HG02938 (cell line): ENCODE measurements around the gene NFKBIE.
A peak's percentile ranks its signal among the peaks of the same experiment; 100 is the strongest.

Experiments
- ATAC-seq: cut with Tn5 transposase; IDR thresholded peaks from one replicate; pipeline ENCODE4 v1.9.1; 2021; ENCODE audit warnings: mild to moderate bottlenecking, moderate library complexity; ENCODE audit not compliant: unreplicated experiment

NFKBIE gene

DNA sequence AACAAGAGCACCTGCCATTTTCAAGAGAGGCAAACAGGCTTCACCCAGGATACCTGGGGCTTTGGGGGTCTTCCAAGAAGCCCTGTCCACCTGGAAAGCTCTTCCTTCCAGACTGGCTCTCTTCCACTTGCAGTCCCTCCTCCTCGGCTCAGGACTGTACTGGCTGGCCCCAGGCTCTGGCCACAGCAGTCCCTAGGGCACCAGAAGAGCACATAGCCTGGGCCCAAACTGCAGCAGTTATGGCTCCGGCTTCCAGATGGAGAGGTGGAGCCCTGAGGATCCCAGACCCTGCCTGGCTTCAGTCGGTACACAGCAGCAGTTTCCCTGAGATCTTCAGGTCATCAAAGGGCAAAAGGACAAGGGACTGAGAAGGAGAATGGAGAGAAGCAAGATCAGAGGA is 6.4 kb downstream of the NFKBIE start:
- ATAC-seq, result no peak

- ATAC-seq, result no peak
Measured at GRCh38 chr6:44258325-44258863, 7.0 kb downstream of the NFKBIE start.

DNA sequence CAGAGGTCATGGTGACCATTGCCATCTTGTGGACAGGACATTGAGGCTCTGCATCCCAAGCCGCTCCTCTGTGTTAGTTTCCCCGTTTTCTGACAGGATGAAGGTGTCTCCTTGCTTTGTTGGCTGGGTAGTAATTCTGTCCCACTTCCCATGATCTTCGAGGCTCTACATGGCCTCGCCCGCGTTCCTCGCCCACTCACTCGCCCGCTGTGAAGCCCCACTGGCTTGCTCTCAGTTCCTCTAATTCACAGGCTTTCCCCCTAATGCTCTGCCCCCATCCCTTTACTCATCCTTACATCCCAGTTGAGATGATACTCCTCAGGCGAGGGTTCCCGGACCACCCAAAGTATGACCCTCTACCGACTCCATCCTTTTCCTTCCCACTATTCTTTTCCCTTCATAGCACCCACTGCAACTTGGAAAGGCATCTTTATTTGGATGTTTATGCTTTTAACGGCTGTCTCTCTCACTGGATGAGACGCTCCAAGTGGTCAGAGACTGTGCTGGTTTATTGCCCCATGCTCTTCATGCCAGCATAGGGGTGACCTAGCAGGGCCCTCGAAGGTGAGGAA is 7.5 kb downstream of the NFKBIE start:
- ATAC-seq, result peak; percentile 7

DNA sequence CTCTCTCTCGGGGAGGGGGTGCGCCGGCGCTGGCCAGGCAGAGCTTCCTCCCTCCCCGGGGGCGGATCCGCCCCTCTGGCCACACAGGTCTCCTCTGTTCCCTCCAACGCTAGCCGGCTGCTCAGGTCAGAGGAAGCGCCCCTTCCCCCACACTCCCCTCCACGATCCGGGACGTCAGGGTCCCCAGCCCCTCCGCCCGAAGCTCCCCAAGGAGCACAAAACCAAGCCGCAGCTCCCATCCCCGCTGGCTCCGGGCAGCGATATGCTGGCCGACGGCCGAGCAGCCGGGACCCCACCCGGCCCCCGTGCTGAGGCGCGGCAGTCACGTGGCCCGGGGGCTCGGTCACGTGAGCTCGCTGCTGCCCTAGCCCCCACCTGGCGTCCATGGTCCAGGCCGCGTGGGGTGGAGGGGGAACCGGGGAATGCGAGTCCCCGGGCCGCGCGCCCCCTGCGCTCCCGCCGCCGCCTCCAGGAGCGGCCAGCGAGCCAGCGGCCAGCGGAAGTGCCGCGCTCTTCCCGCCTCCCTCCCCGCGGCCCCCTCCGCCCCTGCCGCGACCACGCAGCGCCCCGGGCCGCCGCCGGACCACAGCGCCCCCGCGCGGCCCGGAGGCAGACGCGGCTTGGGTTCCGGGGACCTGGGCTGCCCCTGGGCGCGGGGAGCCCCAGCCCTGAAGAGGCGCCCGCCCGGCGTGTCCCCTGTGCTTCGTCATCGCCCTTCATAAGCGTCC is 8.2 kb downstream of the NFKBIE start, which contains the start of gene SLC35B2:
TSS of gene SLC35B2 (minus strand) at position 504 of the 728 bp plus-strand sequence. CDS start at position 386, 118 bp downstream.
- ATAC-seq, result peak; percentile 37

DNA sequence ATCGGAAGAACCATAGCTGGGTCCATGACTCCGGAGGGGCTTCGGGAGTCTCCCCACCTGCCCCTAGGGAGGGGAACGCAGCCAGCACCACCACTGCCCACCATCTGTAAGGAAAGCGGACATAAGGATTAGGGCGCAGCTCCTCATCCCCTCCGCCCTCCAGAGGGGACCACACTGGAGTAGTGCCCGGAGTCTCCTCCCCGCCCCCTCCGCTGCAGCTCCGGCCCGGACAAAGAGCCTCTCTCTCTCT is 8.7 kb downstream of the NFKBIE start:
- no peak for ATAC-seq

DNA sequence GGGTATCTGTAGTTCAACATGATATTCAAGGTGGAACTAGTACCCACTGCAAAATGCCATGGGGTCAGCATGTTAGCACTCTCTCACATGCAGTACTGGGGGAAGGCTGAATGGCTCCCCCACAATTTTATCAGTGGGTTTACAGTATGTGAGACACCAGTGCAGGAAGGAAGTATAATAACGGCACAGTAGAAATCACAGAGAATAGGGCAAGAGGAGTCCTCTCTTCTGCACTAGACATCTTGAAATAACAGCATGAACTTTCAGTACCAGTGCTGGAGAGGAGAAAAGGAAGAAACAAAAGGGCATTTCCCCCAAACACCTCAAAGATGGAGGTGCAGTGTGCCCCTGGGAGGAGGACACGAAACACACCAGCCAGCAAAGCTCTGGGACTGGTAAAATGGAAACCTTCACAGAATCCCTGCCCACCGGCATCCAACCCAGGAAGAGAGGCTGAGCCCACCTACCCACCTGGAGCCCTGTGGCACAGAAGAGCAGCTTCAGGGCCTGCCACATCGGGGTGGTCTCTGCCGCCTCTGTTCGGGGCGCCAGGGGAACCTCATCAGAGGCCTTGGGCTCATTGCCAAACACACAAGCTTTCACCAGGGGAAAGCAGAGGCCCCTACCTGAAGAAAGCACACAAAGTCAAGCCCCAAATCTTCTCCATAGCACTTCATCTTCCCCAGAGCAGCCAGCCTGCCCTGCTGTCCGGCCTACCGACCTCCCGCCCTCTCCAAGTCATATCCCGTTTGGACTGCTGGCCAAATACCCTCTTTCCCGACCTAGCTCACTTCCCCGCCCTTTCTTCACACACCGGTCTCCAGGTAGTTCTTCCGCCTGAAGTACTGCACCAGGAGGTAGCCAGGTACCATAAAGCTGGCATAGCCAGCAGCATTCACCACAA is 9.2 kb downstream of the NFKBIE start:
- ATAC-seq, result no peak

- no peak for ATAC-seq
Measured at GRCh38 chr6:44255105-44255808, 10.1 kb downstream of the NFKBIE start.

GRCh38 chr6:44254191-44255104 is 10.9 kb downstream of the NFKBIE start:
- ATAC-seq, result no peak

- no peak for ATAC-seq
Measured at GRCh38 chr6:44253307-44254101, 11.8 kb downstream of the NFKBIE start.

- ATAC-seq, result no peak
Measured at GRCh38 chr6:44251576-44252524, 13.5 kb downstream of the NFKBIE start.

DNA sequence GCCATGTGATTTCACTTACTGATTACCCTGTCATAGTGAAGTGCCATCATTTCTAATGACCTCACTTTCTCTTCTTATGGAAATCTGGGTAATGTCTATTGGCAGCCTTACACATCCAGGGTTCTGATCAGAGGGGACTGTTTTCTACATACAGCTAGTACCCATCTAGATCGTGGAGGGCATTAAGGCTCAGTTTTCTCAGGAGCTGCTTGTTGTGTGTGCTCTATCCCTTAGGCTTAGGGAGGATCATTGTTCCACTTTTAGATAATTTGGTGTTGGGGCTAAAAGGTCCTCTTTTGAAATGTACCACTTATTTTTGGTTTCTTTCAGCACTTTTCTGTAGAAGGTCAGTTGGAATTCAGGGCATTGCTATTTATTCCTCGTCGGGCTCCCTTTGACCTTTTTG is 14.6 kb downstream of the NFKBIE start:
- no peak for ATAC-seq

DNA sequence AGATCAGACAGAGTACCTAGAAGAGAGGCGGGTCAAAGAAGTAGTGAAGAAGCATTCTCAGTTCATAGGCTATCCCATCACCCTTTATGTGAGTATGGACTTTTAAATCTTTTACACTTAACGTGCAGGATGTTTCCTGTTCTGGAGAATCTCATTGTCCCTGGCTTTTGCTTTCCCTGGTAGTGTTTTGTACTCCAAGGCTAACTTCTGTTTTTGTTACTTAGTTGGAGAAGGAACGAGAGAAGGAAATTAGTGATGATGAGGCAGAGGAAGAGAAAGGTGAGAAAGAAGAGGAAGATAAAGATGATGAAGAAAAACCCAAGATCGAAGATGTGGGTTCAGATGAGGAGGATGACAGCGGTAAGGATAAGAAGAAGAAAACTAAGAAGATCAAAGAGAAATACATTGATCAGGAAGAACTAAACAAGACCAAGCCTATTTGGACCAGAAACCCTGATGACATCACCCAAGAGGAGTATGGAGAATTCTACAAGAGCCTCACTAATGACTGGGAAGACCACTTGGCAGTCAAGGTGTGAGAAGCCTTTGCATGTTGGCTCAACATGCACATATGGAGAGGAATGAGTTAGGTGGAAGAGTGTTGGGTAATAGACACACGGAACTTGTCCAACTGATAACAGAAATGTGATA is 15.2 kb downstream of the NFKBIE start:
- no peak for ATAC-seq

GRCh38 chr6:44249082-44249748 is 16.1 kb downstream of the NFKBIE start:
- no peak for ATAC-seq

- ATAC-seq, result no peak
Measured at GRCh38 chr6:44248579-44248978, 16.8 kb downstream of the NFKBIE start.

DNA sequence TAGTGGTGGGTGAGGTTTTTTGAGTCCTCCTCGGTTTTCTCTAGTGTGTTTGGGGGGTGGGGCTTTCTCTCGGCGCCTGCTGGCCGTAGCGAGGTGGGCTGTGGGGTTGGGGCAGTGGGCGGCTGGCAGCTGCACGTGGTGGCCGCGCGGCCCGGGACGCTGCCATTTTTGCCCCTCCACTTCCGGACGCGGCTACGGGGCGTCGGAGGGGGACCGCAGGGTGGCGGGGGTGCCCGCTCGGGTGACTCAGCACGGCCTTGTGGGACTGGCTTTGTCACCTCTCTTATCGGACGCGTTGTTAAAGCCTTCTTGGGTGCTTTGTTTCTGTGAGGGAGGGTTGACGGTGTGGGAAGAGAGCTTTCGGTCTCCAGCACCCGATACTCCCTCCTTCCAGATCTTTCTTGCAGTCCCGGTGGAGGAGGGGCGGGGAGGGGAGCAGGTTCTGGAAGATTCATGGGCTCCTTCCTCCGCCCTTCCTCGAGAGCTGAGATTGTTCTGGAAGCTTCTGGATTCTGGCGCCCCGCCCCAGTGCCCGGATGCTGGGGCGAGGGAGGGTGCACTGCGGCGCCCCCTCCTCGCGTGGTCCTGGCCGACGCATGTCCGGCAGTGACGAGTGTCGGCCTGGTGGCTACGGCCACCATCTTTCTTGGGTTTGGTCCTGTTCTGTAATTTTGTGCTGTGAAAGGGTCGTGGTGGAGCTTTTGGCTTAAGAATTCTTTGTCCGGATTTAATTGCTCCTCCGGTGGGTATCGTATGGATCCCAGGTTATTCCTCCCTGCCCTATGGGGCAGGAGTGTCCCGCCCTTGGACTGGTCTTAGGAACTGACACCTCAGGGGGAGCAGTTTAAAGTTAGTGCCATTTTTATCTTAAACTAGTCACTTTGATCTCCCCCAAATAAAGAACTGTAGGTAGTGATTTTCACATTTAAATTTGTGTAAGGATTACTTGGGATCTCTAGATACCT is 17.7 kb downstream of the NFKBIE start:
- ATAC-seq, result peak; percentile 26
